Measurements from ENCODE around the gene TCF7L2.

DNA sequence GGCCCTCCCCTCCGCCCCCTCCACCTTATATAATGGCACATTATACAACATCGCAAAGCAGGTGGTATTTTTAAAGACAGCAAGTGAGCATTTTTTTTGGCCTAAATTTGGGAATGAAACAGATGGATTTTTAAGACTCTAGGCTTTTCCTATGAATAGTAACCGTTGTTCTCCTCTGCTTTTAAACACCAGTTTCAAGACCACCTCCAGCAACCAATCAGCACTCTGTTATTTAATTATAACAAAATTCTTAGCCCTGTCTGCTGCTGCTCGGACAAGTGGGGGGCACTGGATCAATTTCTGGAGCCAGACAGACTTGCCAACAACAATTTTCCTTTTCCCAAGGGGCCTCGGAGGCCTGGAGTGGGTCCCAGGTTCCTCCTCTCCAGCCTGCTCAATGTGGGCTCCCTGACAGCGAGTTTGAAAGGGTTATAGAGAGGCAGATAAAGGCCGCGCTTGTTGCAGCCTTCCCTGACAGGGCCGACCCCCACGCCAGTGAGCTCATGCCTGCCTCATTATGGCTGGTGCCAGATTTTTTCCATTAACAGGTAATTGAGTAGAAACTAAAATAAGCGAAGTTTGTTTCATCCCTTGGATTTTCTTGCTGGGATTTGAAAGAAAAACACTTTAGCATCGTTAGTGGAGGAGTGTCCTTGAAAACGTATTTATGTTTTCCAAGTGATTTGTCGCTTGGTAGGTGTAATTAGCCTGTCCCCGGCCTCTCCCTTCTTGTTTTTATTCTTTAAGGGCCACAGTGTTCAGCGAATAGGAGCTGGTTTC, 227.3 kb downstream of the TCF7L2 start:
- TF ChIP-seq POLR2A (IDR thresholded peaks at IDR 0.05) (no peak), POLR2AphosphoS5 (IDR thresholded peaks at IDR 0.05) (no peak)
- TF ChIP-seq, protein P1, sequence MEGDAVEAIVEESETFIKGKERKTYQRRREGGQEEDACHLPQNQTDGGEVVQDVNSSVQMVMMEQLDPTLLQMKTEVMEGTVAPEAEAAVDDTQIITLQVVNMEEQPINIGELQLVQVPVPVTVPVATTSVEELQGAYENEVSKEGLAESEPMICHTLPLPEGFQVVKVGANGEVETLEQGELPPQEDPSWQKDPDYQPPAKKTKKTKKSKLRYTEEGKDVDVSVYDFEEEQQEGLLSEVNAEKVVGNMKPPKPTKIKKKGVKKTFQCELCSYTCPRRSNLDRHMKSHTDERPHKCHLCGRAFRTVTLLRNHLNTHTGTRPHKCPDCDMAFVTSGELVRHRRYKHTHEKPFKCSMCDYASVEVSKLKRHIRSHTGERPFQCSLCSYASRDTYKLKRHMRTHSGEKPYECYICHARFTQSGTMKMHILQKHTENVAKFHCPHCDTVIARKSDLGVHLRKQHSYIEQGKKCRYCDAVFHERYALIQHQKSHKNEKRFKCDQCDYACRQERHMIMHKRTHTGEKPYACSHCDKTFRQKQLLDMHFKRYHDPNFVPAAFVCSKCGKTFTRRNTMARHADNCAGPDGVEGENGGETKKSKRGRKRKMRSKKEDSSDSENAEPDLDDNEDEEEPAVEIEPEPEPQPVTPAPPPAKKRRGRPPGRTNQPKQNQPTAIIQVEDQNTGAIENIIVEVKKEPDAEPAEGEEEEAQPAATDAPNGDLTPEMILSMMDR (IDR thresholded peaks at IDR 0.05): no peak

Measured in stomach (tissue), 4 donors.